H1 (cell line): ENCODE measurements around the gene CASK. TPM values are rescaled to one million over a fixed set of nuclear protein-coding genes. Genes with fewer than 3 reads are reported as not detected.

Experiments
- EZH2 ChIP-seq: fragments of 200-600 bp; sonication (generic); IDR thresholded peaks from 2 replicates; pipeline ENCODE4 v1.7.1; 2012; ENCODE audit warnings: low read depth, mild to moderate bottlenecking, moderate library complexity, low read length, inconsistent platforms; ENCODE audit not compliant: severe bottlenecking
- RBBP5 ChIP-seq: IDR thresholded peaks from 2 replicates; pipeline ENCODE4 v1.7.1; 2012; ENCODE audit warnings: low read depth, mild to moderate bottlenecking, inconsistent platforms, low read length, moderate library complexity, borderline replicate concordance
- polyA plus RNA-seq, 7 experiments: library from polyadenylated mRNA; depleted of rRNA in 3 of 7; stranded (reverse) in 5 of 7; unstranded in 2 of 7; fragments of >200 nt in 5 of 7; fragments of 200-250 nt in 2 of 7; gene quantifications; 1 replicate in 5 of 7; 2 replicates in 1 of 7; 4 replicates in 1 of 7; pipeline versions ENCODE4 v1.2.1 to v1.2.3, GENCODE V29; 2011 to 2013; ENCODE audit warnings: missing spikeins in 2 of 7, mixed read lengths in 2 of 7
- total RNA-seq: library from RNA; stranded (reverse); fragmentation: NEBNext Ultra II Directional; extraction: Animal tissue kit (Norgen Biotek cat#: 25700); gene quantifications from 2 replicates; pipeline ENCODE4 v1.2.1, GENCODE V29; 2021
- TF ChIP-seq, protein P1 (sequence below): fragments of 300-600 bp; sonication (generic); IDR thresholded peaks from 2 replicates; pipeline ENCODE4 v1.7.1; 2012; ENCODE audit warnings: low read length, moderate library complexity, mild to moderate bottlenecking, inconsistent platforms; ENCODE audit not compliant: insufficient replicate concordance

The CASK gene
- total and polyA plus RNA-seq, 2 of the 8 experiments (the other 6 are each of a cell fraction or from before 2014, with no cell fraction given) = 21.6 to 55.1 TPM

GRCh38 chrX:41785685-41786084, 137.7 kb downstream of the CASK start (continued):
- TF ChIP-seq, protein P1, sequence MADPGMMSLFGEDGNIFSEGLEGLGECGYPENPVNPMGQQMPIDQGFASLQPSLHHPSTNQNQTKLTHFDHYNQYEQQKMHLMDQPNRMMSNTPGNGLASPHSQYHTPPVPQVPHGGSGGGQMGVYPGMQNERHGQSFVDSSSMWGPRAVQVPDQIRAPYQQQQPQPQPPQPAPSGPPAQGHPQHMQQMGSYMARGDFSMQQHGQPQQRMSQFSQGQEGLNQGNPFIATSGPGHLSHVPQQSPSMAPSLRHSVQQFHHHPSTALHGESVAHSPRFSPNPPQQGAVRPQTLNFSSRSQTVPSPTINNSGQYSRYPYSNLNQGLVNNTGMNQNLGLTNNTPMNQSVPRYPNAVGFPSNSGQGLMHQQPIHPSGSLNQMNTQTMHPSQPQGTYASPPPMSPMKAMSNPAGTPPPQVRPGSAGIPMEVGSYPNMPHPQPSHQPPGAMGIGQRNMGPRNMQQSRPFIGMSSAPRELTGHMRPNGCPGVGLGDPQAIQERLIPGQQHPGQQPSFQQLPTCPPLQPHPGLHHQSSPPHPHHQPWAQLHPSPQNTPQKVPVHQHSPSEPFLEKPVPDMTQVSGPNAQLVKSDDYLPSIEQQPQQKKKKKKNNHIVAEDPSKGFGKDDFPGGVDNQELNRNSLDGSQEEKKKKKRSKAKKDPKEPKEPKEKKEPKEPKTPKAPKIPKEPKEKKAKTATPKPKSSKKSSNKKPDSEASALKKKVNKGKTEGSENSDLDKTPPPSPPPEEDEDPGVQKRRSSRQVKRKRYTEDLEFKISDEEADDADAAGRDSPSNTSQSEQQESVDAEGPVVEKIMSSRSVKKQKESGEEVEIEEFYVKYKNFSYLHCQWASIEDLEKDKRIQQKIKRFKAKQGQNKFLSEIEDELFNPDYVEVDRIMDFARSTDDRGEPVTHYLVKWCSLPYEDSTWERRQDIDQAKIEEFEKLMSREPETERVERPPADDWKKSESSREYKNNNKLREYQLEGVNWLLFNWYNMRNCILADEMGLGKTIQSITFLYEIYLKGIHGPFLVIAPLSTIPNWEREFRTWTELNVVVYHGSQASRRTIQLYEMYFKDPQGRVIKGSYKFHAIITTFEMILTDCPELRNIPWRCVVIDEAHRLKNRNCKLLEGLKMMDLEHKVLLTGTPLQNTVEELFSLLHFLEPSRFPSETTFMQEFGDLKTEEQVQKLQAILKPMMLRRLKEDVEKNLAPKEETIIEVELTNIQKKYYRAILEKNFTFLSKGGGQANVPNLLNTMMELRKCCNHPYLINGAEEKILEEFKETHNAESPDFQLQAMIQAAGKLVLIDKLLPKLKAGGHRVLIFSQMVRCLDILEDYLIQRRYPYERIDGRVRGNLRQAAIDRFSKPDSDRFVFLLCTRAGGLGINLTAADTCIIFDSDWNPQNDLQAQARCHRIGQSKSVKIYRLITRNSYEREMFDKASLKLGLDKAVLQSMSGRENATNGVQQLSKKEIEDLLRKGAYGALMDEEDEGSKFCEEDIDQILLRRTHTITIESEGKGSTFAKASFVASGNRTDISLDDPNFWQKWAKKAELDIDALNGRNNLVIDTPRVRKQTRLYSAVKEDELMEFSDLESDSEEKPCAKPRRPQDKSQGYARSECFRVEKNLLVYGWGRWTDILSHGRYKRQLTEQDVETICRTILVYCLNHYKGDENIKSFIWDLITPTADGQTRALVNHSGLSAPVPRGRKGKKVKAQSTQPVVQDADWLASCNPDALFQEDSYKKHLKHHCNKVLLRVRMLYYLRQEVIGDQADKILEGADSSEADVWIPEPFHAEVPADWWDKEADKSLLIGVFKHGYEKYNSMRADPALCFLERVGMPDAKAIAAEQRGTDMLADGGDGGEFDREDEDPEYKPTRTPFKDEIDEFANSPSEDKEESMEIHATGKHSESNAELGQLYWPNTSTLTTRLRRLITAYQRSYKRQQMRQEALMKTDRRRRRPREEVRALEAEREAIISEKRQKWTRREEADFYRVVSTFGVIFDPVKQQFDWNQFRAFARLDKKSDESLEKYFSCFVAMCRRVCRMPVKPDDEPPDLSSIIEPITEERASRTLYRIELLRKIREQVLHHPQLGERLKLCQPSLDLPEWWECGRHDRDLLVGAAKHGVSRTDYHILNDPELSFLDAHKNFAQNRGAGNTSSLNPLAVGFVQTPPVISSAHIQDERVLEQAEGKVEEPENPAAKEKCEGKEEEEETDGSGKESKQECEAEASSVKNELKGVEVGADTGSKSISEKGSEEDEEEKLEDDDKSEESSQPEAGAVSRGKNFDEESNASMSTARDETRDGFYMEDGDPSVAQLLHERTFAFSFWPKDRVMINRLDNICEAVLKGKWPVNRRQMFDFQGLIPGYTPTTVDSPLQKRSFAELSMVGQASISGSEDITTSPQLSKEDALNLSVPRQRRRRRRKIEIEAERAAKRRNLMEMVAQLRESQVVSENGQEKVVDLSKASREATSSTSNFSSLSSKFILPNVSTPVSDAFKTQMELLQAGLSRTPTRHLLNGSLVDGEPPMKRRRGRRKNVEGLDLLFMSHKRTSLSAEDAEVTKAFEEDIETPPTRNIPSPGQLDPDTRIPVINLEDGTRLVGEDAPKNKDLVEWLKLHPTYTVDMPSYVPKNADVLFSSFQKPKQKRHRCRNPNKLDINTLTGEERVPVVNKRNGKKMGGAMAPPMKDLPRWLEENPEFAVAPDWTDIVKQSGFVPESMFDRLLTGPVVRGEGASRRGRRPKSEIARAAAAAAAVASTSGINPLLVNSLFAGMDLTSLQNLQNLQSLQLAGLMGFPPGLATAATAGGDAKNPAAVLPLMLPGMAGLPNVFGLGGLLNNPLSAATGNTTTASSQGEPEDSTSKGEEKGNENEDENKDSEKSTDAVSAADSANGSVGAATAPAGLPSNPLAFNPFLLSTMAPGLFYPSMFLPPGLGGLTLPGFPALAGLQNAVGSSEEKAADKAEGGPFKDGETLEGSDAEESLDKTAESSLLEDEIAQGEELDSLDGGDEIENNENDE = no peak
- TF ChIP-seq RBBP5 (no peak), EZH2 (no peak)
- TF ChIP-seq, all 59 proteins: peak for 0
